Measurements from ENCODE around the gene VPS39. TPM values are rescaled to one million over a fixed set of nuclear protein-coding genes. Genes with fewer than 3 reads are reported as not detected.
A peak's percentile ranks its signal among the peaks of the same experiment; 100 is the strongest.

Gene VPS39
- total and polyA plus RNA-seq, 9 of the 15 experiments (the other 6 are each of a cell fraction or from before 2014, with no cell fraction given) = 3.2 to 37.3 (median 21.8) TPM

DNA sequence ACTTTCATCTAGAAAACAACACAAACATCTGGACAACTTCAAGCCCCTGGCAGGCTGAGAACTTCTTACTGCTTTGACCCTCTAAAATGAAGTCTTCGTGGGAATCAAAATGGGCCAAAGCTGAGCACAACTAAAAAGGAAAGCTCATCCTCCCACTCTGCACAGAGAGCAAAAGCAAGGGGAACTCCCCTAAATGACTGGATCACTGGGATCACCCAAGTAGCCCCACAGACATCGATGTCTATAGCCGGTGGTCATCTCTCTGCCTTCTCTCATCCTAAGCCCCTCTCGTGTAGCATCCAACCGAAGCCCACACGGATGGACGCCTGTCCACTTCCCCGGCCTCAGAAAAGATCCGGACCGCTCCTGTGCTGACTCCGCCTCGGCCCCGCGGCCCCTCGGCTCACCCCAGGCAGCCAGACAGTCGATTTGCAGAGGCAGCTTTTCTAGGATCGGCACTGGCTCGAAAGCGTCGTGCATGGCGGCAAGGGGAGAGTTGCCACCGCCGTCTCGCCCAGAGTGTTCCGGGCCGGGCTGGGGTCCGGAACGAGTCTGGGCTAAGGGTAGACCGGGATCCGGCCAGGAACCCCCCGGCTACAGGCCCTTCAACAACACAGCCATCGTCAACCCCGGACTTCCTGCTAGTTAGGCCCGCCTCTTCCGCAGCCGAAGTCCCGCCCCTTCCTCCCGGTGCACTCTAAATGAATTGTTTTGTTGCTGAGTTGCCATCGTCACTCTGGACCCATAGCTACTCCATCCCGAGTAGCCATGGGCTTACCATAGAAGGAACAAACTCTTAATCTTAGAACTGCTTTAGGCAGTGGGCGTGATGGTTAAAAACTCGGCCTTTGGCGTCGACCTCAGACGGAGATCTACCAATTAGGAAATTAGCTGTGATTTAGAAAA, at the start of gene VPS39 (continued):
- no peak for TF ChIP-seq ZNF695 (CRISPR knock-in tag; IDR thresholded peaks at IDR 0.05)
- TF ChIP-seq EHMT2 (IDR thresholded peaks at IDR 0.05) = peak; percentile 41; the same call in 1 of the 2 replicates
- no peak for TF ChIP-seq NR1H2 (CRISPR knock-in tag; IDR thresholded peaks at IDR 0.05)
- TF ChIP-seq ZKSCAN1 (IDR thresholded peaks at IDR 0.05; ENCODE audit: low read depth, low read length) = no peak
- TF ChIP-seq, protein P1, sequence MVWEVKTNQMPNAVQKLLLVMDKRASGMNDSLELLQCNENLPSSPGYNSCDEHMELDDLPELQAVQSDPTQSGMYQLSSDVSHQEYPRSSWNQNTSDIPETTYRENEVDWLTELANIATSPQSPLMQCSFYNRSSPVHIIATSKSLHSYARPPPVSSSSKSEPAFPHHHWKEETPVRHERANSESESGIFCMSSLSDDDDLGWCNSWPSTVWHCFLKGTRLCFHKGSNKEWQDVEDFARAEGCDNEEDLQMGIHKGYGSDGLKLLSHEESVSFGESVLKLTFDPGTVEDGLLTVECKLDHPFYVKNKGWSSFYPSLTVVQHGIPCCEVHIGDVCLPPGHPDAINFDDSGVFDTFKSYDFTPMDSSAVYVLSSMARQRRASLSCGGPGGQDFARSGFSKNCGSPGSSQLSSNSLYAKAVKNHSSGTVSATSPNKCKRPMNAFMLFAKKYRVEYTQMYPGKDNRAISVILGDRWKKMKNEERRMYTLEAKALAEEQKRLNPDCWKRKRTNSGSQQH (CRISPR knock-in tag; IDR thresholded peaks at IDR 0.05) = peak; percentile 28; the same call in 1 of the 2 replicates
- 0 out of 2 replicates have a peak, but pooled peaks have one; percentile 45 for TF ChIP-seq ZNF75A (CRISPR knock-in tag; IDR thresholded peaks at IDR 0.05)
- no peak for TF ChIP-seq EZH2 (IDR thresholded peaks at IDR 0.05; ENCODE audit: borderline replicate concordance, low read depth, low read length)
- TF ChIP-seq NBN (IDR thresholded peaks at IDR 0.05; ENCODE audit: low read depth) = no peak
- TF ChIP-seq FOXA3 (CRISPR knock-in tag; conservative IDR thresholded peaks at IDR 0.05 in 1 of 2, IDR thresholded peaks at IDR 0.05 in 1 of 2) = no peak
- TF ChIP-seq PCBP1 (IDR thresholded peaks at IDR 0.05; ENCODE audit: low read depth, low read length, poor library complexity, severe bottlenecking) = no peak
- TF ChIP-seq RB1 (IDR thresholded peaks at IDR 0.05; ENCODE audit: low read depth) = peak; percentile 68
- no peak for TF ChIP-seq NFE2L1 (tag; IDR thresholded peaks at IDR 0.05; ENCODE audit: borderline replicate concordance, low read depth)
- no peak for TF ChIP-seq SRSF9 (IDR thresholded peaks at IDR 0.05; ENCODE audit: borderline replicate concordance, low read depth, low read length)
- TF ChIP-seq POLR2H (tag; IDR thresholded peaks at IDR 0.05; ENCODE audit: low read depth) = peak; percentile 77
- TF ChIP-seq NFE2 (IDR thresholded peaks at IDR 0.05; ENCODE audit: low read depth) = peak; percentile 9; the same call in 1 of the 2 replicates
- TF ChIP-seq, protein P2, sequence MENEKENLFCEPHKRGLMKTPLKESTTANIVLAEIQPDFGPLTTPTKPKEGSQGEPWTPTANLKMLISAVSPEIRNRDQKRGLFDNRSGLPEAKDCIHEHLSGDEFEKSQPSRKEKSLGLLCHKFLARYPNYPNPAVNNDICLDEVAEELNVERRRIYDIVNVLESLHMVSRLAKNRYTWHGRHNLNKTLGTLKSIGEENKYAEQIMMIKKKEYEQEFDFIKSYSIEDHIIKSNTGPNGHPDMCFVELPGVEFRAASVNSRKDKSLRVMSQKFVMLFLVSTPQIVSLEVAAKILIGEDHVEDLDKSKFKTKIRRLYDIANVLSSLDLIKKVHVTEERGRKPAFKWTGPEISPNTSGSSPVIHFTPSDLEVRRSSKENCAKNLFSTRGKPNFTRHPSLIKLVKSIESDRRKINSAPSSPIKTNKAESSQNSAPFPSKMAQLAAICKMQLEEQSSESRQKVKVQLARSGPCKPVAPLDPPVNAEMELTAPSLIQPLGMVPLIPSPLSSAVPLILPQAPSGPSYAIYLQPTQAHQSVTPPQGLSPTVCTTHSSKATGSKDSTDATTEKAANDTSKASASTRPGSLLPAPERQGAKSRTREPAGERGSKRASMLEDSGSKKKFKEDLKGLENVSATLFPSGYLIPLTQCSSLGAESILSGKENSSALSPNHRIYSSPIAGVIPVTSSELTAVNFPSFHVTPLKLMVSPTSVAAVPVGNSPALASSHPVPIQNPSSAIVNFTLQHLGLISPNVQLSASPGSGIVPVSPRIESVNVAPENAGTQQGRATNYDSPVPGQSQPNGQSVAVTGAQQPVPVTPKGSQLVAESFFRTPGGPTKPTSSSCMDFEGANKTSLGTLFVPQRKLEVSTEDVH (IDR thresholded peaks at IDR 0.05; ENCODE audit: low read depth, partially characterized antibody) = peak; percentile 93
- TF ChIP-seq ZNF143 (CRISPR knock-in tag; IDR thresholded peaks at IDR 0.05) = no peak
- TF ChIP-seq RBM22 (IDR thresholded peaks at IDR 0.05; ENCODE audit: low read depth, low read length, poor library complexity, severe bottlenecking) = peak; percentile 84
- TF ChIP-seq, protein P3, sequence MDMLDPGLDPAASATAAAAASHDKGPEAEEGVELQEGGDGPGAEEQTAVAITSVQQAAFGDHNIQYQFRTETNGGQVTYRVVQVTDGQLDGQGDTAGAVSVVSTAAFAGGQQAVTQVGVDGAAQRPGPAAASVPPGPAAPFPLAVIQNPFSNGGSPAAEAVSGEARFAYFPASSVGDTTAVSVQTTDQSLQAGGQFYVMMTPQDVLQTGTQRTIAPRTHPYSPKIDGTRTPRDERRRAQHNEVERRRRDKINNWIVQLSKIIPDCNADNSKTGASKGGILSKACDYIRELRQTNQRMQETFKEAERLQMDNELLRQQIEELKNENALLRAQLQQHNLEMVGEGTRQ (CRISPR knock-in tag; IDR thresholded peaks at IDR 0.05) = no peak
- TF ChIP-seq MEF2D (tag; conservative IDR thresholded peaks at IDR 0.05; ENCODE audit: low read depth) = no peak
- TF ChIP-seq YY1 (IDR thresholded peaks at IDR 0.05; ENCODE audit: borderline replicate concordance in 1 of 3, control insufficient read depth in 1 of 3, extremely low read depth in 1 of 3, insufficient read depth in 3 of 3, insufficient read length in 1 of 3, insufficient replicate concordance in 2 of 3, low read depth in 1 of 3, low read length in 2 of 3) = peak in 2 of 3 experiments; percentile 75 to 88
- TF ChIP-seq ATF7 (IDR thresholded peaks at IDR 0.05) = peak; percentile 40; the same call in 1 of the 2 replicates

All from K562 (cell line).